Inflammatory macrophage treated with lipopolysaccharide for 4 hours (primary cell): ENCODE measurements around the gene PXDC1.
"Not testable (repeated sequence)": the region's sequence is repeated elsewhere in the genome, so short reads cannot be mapped to it uniquely, and the experiment has no call there.

Experiments
- DNase-seq: peaks from one replicate; pipeline ENCODE4 v3.0.0-alpha.2; 2020

PXDC1 gene

GRCh38 chr6:3729603-3730344 is 21.7 kb downstream of the PXDC1 start:
- no peak for DNase-seq

DNA sequence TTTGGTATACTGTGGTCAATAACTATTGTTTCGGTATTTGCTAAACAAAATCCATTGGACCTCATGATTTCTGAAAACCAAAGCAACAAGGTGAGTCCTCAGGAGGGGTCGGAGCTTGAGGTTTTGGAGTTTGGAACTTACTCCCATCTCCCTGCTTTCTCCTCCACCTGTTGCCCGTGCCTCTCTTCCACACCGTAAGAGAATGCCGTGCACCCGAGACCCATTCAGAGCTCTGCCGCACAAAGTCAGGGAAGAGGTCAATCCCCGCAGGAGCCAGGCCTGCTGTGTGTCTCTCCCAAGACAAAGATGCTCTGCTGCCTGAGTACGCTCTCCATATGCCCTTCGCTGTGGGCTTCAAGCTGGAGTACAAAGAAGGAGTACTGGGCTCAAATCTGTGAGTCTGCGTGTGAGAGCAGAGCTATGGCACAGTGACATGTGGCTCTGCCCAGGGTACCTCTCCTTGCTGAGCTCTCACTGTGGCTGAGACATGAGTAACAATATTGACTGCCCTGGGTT is 23.9 kb downstream of the PXDC1 start:
- no peak for DNase-seq

- no peak for DNase-seq
Measured at GRCh38 chr6:3727036-3727435, 24.5 kb downstream of the PXDC1 start.

DNA sequence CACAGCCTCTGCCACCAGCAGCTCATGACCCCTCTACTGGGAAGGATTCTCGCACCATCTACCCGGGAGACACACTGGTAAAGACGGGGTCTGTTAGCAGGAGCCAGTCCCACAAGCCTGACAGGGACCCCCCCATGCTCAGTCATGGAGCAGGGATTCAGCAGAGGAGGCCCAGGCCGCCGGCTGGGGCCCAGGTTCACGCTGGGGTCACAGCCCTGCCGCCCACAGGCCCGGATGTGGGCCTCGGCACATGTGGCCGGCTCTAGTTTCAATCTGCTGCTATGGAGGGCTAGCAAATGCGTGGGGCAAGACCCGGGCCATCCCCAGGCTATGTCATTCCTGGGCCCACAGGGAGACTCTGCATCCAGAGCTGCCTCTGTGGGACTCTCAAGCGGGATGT is 25.1 kb downstream of the PXDC1 start:
- DNase-seq, result no peak

DNA sequence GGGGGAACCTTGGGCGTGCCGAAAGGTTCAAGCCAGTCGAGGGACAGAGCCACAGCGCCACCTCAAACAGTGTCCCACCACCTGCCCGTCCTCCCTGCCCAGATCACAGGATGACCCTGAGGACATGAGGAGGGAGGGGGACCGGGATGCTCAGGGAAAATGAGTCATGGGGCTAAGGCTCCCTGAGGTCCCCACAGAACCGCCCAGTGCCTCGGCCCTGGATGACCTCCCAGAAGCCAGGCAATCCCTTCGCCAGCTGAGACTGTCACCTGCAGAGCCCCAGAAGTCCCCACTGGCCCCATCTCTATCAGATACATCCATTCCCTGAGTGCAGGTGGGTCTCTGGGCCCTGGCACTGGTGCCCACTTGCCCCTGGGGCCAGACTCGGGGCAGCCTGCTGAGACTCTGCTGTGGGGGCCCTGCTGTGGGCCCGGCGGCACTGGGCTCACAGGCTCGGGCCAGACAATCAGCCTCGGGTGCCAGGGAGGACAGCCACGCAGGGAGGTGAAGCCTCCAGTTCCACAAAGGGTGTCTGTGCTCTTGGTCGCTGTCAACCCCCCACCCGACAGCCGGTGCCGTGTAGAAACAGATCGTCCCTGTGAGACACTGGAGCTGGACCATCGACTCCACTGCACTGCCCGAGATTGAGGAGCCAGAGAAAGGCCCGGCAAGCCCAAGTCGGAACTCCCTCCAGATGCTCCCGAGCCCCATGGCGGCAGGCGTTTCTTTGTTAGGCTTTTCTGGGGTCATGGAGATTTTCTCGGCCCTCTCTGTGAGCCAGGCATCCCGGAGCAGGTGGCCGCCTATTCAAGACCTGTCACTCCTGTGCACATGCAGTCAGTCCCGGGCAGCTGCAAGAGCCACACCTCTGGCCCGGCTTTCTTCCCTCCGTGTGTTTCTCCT is 26.1 kb downstream of the PXDC1 start:
- no peak for DNase-seq

- no peak for DNase-seq
Measured at GRCh38 chr6:3724451-3725144, 26.9 kb downstream of the PXDC1 start.

DNA sequence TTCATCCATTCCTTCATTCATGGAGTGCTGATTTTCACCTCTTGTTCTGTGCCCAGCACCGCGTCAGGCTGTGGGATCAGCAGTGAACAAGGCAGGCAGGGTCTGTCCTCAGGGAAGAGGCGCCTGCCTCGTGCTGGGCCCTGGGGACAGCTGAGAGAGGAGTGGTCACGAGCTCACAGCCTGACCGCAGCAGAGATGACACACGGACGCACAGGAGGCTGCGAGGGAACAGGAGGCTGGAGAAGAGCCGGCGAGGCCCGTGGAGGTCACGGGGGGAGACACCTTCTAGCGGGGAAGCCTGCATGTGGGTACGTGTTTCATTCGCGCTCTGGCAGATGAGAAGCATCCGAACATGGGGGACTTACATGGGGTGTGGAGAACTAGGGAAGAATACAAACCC is 27.5 kb downstream of the PXDC1 start:
- DNase-seq, result no peak

DNA sequence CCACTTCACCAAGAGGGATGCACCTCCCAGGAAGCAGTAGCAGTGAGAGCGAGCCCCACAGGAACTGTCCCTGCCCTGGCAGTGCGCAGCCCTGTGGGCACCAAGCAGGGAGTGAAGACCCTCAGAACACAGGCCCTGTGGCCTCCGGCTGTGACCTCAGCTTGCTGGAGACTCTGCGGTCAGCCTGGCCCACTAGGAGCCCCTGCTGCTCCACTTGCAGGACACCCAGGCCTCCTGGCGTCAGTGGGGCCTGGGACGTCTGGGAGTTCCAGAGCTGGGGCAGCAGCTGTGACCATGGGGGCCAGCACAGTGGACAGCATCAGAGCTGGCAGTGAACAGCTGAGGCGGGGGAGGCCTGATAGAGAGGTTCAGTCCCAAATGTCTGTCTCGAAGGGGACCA is 28.3 kb downstream of the PXDC1 start:
- no peak for DNase-seq

DNA sequence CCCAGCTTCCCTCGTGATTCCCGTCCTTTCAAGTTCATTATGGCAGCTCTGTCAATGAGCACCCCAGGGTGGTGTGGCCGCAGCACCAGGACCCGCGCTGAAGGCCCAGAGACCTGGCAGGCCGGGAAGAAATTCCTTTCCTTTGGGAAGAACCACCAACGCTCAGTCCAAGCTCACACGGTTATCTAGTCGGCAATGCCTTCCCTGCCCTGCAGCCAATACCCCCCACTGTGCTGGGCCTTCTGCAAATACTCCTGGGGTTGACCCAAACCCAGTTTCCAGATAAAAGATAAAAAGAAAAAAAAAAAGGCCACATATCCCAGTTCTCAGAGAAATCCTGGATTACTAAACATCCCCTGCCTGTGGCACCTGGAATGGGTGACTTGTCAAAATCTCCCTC is 28.7 kb downstream of the PXDC1 start:
- no peak for DNase-seq

DNA sequence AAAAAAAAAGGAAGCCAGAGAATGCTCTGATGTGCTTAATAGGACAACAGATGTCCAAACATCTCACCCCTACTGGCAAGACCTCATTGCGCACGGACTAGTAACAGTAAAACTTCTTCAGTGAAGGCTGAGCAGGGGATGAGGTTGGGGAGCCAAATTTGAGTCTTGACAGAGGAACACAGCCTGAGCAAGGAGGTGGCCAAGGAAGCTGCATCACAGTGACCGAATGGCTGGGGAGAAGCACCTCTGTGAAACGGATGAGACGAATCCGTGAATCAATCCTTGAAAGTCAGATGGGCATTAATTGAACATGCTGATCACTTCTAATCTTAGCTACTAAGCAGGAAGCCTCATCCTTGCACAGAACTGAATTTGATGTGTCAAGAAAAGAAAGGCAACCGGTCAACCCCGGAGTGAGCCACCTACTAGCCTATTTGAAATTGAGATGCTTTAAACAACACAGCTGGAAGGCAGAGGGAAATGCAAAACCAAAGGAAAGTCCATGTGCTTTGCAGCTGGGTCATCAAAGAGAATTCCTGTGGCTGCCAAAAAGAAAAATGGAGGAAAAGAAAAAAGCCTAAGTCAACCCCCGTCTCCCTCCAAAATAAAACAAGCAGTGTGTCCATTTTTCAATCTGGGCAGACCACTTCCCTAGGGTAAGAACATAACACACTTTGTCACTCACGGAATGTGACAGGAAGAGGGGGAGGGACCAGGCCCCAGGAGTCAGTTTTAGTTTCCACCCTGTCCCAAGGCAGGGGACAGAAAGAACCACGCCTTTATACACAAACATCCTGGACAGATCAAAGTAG is 29.5 kb downstream of the PXDC1 start:
- no peak for DNase-seq

DNA sequence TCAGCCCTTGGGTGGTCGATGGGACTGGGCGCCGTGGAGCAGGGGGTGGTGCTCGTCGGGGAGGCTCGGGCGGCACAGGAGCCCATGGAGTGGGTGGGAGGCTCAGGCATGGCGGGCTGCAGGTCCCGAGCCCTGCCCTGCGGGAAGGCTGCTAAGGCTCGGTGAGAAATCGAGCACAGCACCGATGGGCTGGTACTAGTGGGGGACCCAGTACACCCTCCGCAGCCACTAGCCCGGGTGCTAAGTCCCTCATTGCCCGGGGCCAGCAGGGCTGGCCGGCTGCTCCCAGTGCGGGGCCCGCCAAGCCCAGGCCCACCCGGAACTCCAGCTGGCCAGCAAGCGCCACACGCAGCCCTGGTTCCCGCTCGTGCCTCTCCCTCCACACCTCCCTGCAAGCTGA is 30.7 kb downstream of the PXDC1 start:
- DNase-seq, result not testable (repeated sequence)

DNA sequence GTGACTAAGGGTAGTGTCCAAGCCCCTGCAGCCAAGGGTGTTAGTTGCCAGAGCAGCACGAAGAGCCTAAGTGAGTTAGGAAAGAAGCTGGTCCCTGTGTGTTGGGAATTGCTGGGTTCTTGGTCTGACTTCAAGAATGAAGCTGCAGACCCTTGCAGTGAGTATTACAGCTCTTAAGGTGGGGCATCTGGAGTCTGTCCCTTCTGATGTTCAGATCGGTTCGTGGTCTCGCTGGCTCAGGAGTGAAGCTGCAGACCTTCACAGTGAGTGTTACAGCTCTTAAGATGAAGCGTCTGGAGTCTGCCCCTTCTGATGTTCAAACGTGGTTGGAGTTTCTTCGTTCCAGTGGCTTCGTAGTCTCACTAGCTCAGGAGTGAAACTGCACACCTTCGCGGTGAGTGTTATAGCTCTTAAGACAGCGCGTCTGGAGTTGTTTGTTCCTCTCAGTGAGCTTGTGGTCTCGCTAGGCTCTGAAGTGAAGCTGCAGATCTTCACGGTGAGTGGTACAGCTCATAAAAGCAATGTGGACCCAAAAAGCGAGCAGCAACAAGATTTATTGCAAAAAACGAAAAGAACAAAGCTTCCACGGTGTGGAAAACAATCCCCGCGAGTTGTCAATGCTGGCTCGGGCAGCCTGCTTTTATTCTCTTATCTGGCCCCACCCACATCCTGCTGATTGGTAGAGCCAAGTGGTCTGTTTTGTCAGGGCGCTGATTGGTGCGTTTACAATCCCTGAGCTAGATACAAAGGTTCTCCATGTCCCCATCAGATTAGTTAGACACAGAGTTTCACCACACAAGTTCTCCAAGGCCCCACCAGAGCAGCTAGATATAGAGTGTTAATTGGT is 31.8 kb downstream of the PXDC1 start:
- DNase-seq, result no peak

- no peak for DNase-seq
Measured at GRCh38 chr6:3718407-3718806, 33.1 kb downstream of the PXDC1 start.

GRCh38 chr6:3715285-3715684 is 36.2 kb downstream of the PXDC1 start:
- DNase-seq, result no peak

DNA sequence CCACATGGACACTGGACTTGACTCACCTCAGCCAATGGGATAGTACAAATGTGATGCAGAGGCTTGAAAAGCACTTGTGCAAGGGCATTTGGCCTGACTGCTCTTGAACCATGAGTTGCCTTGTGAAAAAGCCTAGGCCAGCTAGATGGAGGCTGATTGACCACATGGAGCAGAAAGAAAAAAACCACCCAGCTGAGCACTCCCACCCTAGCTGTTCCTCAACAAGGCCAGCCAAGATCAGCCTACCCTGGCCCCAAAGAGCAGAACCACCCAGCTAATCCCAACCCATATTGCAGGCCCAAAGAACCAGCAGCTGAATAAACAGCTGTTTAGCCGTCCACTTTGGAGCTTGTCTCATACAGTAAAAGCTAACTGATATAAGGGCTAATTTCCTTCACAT is 36.7 kb downstream of the PXDC1 start:
- DNase-seq, result no peak

DNA sequence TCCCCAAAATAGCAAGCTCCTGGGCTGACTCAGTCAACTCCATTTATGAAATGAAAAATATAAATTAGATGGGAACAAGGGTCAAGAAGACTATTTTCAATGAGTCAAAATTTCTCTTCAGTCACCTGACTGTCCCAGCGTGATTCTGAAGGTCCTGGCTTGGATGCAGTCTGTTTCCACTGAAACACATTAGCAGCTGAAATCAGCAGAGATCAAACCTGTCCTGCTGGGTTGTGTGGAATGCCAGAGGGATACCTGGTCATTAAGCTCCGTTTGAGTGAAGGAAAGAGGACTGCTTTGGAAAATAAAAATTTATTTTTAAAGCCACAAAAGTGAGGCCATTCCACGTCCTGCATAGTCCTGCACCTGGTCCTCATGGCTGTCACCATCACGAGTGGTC is 37.4 kb downstream of the PXDC1 start:
- DNase-seq, result no peak

DNA sequence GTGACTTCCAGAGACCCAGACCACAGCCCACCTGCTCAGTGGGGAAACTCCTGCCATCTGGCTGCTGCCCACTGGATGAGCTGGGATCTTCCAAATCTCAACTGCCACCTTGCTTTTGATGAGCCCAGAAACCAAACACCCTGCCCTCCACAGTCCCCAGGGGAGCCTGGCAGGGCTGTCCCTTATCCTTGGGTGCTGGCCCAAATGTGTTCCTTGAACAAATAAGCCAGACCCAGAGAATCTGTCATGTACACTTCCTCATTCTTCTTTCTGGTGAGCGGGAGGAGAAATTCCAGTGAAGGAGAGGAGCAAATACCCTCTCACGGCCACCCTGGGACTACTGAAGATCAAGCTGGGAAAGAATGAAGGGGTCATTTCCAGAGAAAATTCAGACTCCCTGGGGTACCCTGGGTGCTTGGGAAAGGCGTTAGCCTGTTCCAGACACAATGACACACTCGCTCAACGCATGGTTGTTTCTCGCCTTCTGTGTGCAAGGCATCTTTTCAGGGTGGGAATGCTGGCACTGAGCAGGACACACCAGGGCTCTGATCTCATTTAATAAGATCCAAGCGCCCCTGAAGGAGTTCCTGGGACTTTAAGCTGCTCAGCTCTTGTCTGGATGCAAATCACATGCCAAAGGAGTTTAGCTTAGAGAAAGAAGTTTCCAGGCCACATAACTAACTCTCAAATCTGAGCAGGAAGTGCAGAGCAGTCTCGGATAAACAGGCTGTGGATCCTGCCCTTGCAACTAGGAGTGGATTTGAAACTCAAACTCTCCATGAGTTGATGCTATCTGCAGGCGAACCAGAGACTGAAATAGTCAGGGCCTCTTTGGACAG is 38.5 kb downstream of the PXDC1 start:
- DNase-seq, result no peak

DNA sequence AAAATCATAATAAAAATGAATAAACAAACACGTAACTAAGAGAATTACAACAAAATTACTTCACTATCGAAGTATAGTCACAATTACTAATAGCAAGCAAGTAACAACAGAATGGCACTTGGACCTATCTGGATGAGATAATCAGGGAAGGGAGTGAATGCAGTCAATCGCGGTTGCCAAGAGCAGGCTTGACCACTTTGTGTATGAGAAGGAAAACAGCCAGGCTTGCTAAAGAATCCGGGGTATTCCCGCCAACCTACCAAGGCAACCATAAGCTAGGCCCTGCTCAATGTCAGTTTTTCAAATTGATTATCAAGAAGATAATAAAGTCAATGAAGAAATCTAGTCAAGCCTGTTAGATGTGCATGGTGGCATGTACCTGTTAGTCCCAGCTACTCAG is 39.7 kb downstream of the PXDC1 start:
- DNase-seq, result no peak

GRCh38 chr6:3710403-3710802 is 41.1 kb downstream of the PXDC1 start:
- DNase-seq, result no peak

GRCh38 chr6:3708540-3708939 is 43.0 kb downstream of the PXDC1 start:
- no peak for DNase-seq
